IPS-18a (cell line): ENCODE measurements around the gene UNC93A.
"Not testable (repeated sequence)": the region's sequence is repeated elsewhere in the genome, so short reads cannot be mapped to it uniquely, and the experiment has no call there.

Source experiments
- H3K27ac ChIP-seq: one replicate; pipeline ENCODE4 v1.5.1; 2013; ENCODE audit warnings: low read length
- H3K27me3 ChIP-seq: one replicate; pipeline ENCODE4 v1.6.1; 2013; ENCODE audit warnings: mild to moderate bottlenecking, low read length; ENCODE audit not compliant: control insufficient read depth, insufficient read depth
- H3K36me3 ChIP-seq: one replicate; pipeline ENCODE4 v1.6.1; 2013; ENCODE audit warnings: low read depth, low read length; ENCODE audit not compliant: control insufficient read depth
- H3K4me1 ChIP-seq: one replicate; pipeline ENCODE4 v1.6.1; 2013; ENCODE audit warnings: low read depth, low read length; ENCODE audit not compliant: control insufficient read depth
- H3K4me3 ChIP-seq: one replicate; pipeline ENCODE4 v1.5.1; 2013; ENCODE audit warnings: low read length
- H3K9ac ChIP-seq: one replicate; pipeline ENCODE4 v1.6.1; 2013; ENCODE audit warnings: mild to moderate bottlenecking, low read length, moderate library complexity
- H3K9me3 ChIP-seq: one replicate; pipeline ENCODE4 v1.6.1; 2013; ENCODE audit warnings: low read depth, low read length; ENCODE audit not compliant: control insufficient read depth

UNC93A gene

GRCh38 chr6:167290786-167291622 is at the start of gene UNC93A:
Gene UNC93A, plus strand, starts transcription at chr6:167291315. Its CDS starts 175 bp downstream, at chr6:167291490.
- Histone ChIP-seq H3K9me3 (no peaks in the 10 kb centered on the region), H3K9ac (no peak within 1 kb of the TSS), H3K27me3 (no peaks in the 10 kb centered on the region), H3K4me3 (no peak within 1 kb of the TSS), H3K4me1 (peaks cover 12% of the 10 kb centered on the region), H3K36me3 (no peaks in the 10 kb centered on the region), H3K27ac (no peak within 1 kb of the TSS)

- not testable (repeated sequence) for H3K27me3 ChIP-seq, H3K4me3 ChIP-seq, H3K9me3 ChIP-seq, H3K27ac ChIP-seq, H3K9ac ChIP-seq
- Histone ChIP-seq H3K36me3 (peaks cover 26% of the 10 kb centered on the region), H3K4me1 (peaks cover 49% of the 10 kb centered on the region)
Measured at GRCh38 chr6:167241321-167242134, 49.6 kb upstream of the UNC93A start.

- H3K4me3 ChIP-seq, H3K27ac ChIP-seq, H3K9ac ChIP-seq, H3K27me3 ChIP-seq, H3K9me3 ChIP-seq: not testable (repeated sequence)
- Histone ChIP-seq H3K36me3 (peaks cover 25% of the 10 kb centered on the region), H3K4me1 (peaks cover 48% of the 10 kb centered on the region)
Measured at GRCh38 chr6:167242135-167242506, 49.0 kb upstream of the UNC93A start.

GRCh38 chr6:167242511-167243051 is 48.5 kb upstream of the UNC93A start:
- Histone ChIP-seq H3K36me3 (peaks cover 20% of the 10 kb centered on the region), H3K4me1 (peaks cover 46% of the 10 kb centered on the region)
- not testable (repeated sequence) for H3K4me3 ChIP-seq, H3K27ac ChIP-seq, H3K9ac ChIP-seq, H3K9me3 ChIP-seq, H3K27me3 ChIP-seq

- peak overlapping the region; percentile 25 for H3K4me3 ChIP-seq
- no peaks in the 10 kb centered on the region for H3K9me3 ChIP-seq
- peak overlapping the region; percentile 3 for H3K9ac ChIP-seq
- H3K36me3 ChIP-seq = peaks cover 8% of the 10 kb centered on the region
- H3K27me3 ChIP-seq = no peaks in the 10 kb centered on the region
- peaks cover 43% of the 10 kb centered on the region for H3K4me1 ChIP-seq
- H3K27ac ChIP-seq = peak overlapping the region; percentile 67
Measured at GRCh38 chr6:167244064-167244960, 46.8 kb upstream of the UNC93A start.

- H3K4me1 ChIP-seq = peaks cover 43% of the 10 kb centered on the region
- no peaks in the 10 kb centered on the region for H3K9me3 ChIP-seq
- H3K27me3 ChIP-seq = no peaks in the 10 kb centered on the region
- H3K4me3 ChIP-seq = peak overlapping the region; percentile 25
- peak overlapping the region; percentile 67 for H3K27ac ChIP-seq
- H3K9ac ChIP-seq = peak overlapping the region; percentile 3
- H3K36me3 ChIP-seq = peaks cover 8% of the 10 kb centered on the region
Measured at GRCh38 chr6:167244991-167245390, 46.1 kb upstream of the UNC93A start.

- peaks cover 43% of the 10 kb centered on the region for H3K4me1 ChIP-seq
- H3K27me3 ChIP-seq = no peaks in the 10 kb centered on the region
- H3K9me3 ChIP-seq = no peaks in the 10 kb centered on the region
- peak overlapping the region; percentile 25 for H3K4me3 ChIP-seq
- no peak overlapping the region for H3K9ac ChIP-seq
- H3K36me3 ChIP-seq = peaks cover 8% of the 10 kb centered on the region
- H3K27ac ChIP-seq = peak overlapping the region; percentile 59
Measured at GRCh38 chr6:167245591-167245990, 45.5 kb upstream of the UNC93A start.

GRCh38 chr6:167247814-167248595 is 43.1 kb upstream of the UNC93A start:
- Histone ChIP-seq H3K36me3 (peaks cover 8% of the 10 kb centered on the region), H3K27ac (no peak overlapping the region), H3K9me3 (no peaks in the 10 kb centered on the region), H3K4me3 (no peak overlapping the region), H3K4me1 (peaks cover 42% of the 10 kb centered on the region), H3K27me3 (no peaks in the 10 kb centered on the region), H3K9ac (no peak overlapping the region)

- not testable (repeated sequence) for H3K36me3 ChIP-seq, H3K4me3 ChIP-seq, H3K27ac ChIP-seq, H3K9ac ChIP-seq, H3K9me3 ChIP-seq, H3K27me3 ChIP-seq
- H3K4me1 ChIP-seq = peaks cover 36% of the 10 kb centered on the region
Measured at GRCh38 chr6:167248878-167249455, 42.1 kb upstream of the UNC93A start.

- no peak overlapping the region for H3K9ac ChIP-seq
- peaks cover 16% of the 10 kb centered on the region for H3K4me1 ChIP-seq
- no peaks in the 10 kb centered on the region for H3K36me3 ChIP-seq
- no peaks in the 10 kb centered on the region for H3K27me3 ChIP-seq
- H3K9me3 ChIP-seq = no peaks in the 10 kb centered on the region
- H3K4me3 ChIP-seq = no peak overlapping the region
- H3K27ac ChIP-seq = no peak overlapping the region
Measured at GRCh38 chr6:167252271-167252670, 38.8 kb upstream of the UNC93A start.
